GM18858 (cell line): ENCODE measurements around the gene LTBP1.
A peak's percentile ranks its signal among the peaks of the same experiment; 100 is the strongest.
"Not testable (repeated sequence)": the region's sequence is repeated elsewhere in the genome, so short reads cannot be mapped to it uniquely, and the experiment has no call there.

ENCODE experiments used
- ATAC-seq: cut with Tn5 transposase; IDR thresholded peaks from one replicate; pipeline ENCODE4 v1.9.1; 2021; ENCODE audit not compliant: unreplicated experiment

Gene LTBP1

GRCh38 chr2:33369191-33369590, 422.4 kb downstream of the LTBP1 start:
- ATAC-seq: no peak

GRCh38 chr2:33370636-33371265, 424.0 kb downstream of the LTBP1 start:
- no peak for ATAC-seq

GRCh38 chr2:33371304-33372090, 424.7 kb downstream of the LTBP1 start:
- no peak for ATAC-seq

GRCh38 chr2:33372940-33373553, 426.3 kb downstream of the LTBP1 start:
- peak; percentile 53 for ATAC-seq

GRCh38 chr2:33373986-33374385, 427.2 kb downstream of the LTBP1 start:
- no peak for ATAC-seq

GRCh38 chr2:33375054-33375453, 428.3 kb downstream of the LTBP1 start:
- ATAC-seq: no peak

GRCh38 chr2:33377048-33377447, 430.3 kb downstream of the LTBP1 start:
- no peak for ATAC-seq

- ATAC-seq: no peak
Measured at GRCh38 chr2:33378556-33379210, 431.9 kb downstream of the LTBP1 start.

- no peak for ATAC-seq
Measured at GRCh38 chr2:33380001-33380609, 433.4 kb downstream of the LTBP1 start.

GRCh38 chr2:33380719-33381118, 434.0 kb downstream of the LTBP1 start:
- ATAC-seq: no peak

GRCh38 chr2:33381301-33381858, 434.6 kb downstream of the LTBP1 start:
- no peak for ATAC-seq

- no peak for ATAC-seq
Measured at GRCh38 chr2:33383855-33384598, 437.3 kb downstream of the LTBP1 start.

GRCh38 chr2:33384599-33384961, 437.8 kb downstream of the LTBP1 start:
- no peak for ATAC-seq

- ATAC-seq: no peak
Measured at GRCh38 chr2:33388996-33389395, 442.2 kb downstream of the LTBP1 start.

- ATAC-seq: not testable (repeated sequence)
Measured at GRCh38 chr2:33389695-33390094, 442.9 kb downstream of the LTBP1 start.

- ATAC-seq: no peak
Measured at GRCh38 chr2:33391529-33392255, 444.9 kb downstream of the LTBP1 start.

- ATAC-seq: no peak
Measured at GRCh38 chr2:33392366-33392765, 445.6 kb downstream of the LTBP1 start.

- ATAC-seq: no peak
Measured at GRCh38 chr2:33395034-33395433, 448.3 kb downstream of the LTBP1 start.

- no peak for ATAC-seq
Measured at GRCh38 chr2:33395655-33396249, 449.0 kb downstream of the LTBP1 start.
